OCI-LY1 (cell line): ENCODE measurements around the gene RASGEF1B.

ENCODE experiments used
- EZH2 ChIP-seq: fragments of 200-600 bp; sonication (generic), shearing (Covaris generic); IDR thresholded peaks from 2 replicates; pipeline ENCODE4 v1.8.0; 2017; ENCODE audit warnings: borderline replicate concordance, mixed run types, mild to moderate bottlenecking, antibody characterized with exemption, low read length, moderate library complexity, mixed read lengths
- TF ChIP-seq, protein P1 (sequence below): fragments of 200-600 bp; sonication (generic), shearing (Covaris generic); IDR thresholded peaks from 2 replicates; pipeline ENCODE4 v1.5.1; 2017; ENCODE audit warnings: mild to moderate bottlenecking, antibody characterized with exemption, low read length, moderate library complexity, mixed read lengths

DNA sequence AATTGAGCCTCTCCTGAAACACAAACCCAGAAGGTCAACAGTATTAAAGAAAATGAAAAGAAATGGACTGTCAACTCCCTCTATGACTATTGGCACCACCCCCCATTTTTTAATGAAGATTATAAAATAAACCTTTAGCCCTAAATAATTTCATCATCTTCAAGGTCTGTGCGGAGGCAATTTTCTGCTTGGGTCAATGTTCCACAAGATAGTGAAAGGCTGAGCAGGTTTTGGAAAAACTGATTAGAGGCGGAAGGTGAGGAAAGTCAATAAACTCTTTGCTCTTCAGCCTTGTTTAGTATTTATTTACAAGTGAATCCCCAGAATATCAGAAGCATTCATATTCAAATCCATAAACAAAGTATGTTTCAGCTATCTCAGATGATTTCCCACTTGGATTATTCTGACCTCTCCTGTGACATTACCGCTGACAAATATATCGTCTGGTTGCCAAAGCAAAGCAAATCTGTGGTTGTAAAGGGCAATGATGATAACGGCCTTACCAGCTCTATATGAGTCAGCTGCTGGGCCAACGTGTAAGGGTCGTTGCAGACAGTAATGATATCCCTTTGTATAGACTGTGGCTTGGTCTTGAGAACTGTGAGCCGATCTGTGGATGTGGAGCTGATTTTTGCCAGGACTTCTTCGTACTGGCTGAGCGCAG lies 24.0 kb downstream of the RASGEF1B start:
- TF ChIP-seq, protein P1, sequence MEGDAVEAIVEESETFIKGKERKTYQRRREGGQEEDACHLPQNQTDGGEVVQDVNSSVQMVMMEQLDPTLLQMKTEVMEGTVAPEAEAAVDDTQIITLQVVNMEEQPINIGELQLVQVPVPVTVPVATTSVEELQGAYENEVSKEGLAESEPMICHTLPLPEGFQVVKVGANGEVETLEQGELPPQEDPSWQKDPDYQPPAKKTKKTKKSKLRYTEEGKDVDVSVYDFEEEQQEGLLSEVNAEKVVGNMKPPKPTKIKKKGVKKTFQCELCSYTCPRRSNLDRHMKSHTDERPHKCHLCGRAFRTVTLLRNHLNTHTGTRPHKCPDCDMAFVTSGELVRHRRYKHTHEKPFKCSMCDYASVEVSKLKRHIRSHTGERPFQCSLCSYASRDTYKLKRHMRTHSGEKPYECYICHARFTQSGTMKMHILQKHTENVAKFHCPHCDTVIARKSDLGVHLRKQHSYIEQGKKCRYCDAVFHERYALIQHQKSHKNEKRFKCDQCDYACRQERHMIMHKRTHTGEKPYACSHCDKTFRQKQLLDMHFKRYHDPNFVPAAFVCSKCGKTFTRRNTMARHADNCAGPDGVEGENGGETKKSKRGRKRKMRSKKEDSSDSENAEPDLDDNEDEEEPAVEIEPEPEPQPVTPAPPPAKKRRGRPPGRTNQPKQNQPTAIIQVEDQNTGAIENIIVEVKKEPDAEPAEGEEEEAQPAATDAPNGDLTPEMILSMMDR: no peak
- TF ChIP-seq EZH2: no peak
